ENCODE results near the gene UTS2B.

The UTS2B gene

GRCh38 chr3:191259486-191259885 is 70.8 kb downstream of the UTS2B start:
- Histone ChIP-seq H3K36me3 (ENCODE audit: control insufficient read depth in 2 of 2, insufficient read depth in 1 of 2, low read length in 2 of 2) (no peaks in the 10 kb centered on the region), H3K4me1 (ENCODE audit: control insufficient read depth, insufficient read depth, low read length) (peaks cover 6% of the 10 kb centered on the region), H3K9me3 (ENCODE audit: control insufficient read depth, insufficient read depth, low read depth, low read length) (no peaks in the 10 kb centered on the region), H3K27ac (ENCODE audit: extremely low read depth, low read depth, low read length) (no peak overlapping the region), H3K4me3 (ENCODE audit: low read depth, low read length) (no peak overlapping the region)
- TF ChIP-seq, protein P1, sequence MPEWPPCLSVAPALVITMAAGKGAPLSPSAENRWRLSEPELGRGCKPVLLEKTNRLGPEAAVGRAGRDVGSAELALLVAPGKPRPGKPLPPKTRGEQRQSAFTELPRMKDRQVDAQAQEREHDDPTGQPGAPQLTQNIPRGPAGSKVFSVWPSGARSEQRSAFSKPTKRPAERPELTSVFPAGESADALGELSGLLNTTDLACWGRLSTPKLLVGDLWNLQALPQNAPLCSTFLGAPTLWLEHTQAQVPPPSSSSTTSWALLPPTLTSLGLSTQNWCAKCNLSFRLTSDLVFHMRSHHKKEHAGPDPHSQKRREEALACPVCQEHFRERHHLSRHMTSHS (tag by site-specific recombination; IDR thresholded peaks at IDR 0.05) = no peak
- TF ChIP-seq ZFP41 (tag by site-specific recombination; IDR thresholded peaks at IDR 0.05; ENCODE audit: borderline replicate concordance) (no peak), ZNF169 (tag by site-specific recombination; IDR thresholded peaks at IDR 0.05) (no peak), ZBTB21 (tag by site-specific recombination; IDR thresholded peaks at IDR 0.05) (no peak), SCRT1 (tag by site-specific recombination; IDR thresholded peaks at IDR 0.05; ENCODE audit: borderline replicate concordance) (no peak), ZNF530 (tag by site-specific recombination; IDR thresholded peaks at IDR 0.05; ENCODE audit: low read depth) (no peak), OVOL3 (tag by site-specific recombination; IDR thresholded peaks at IDR 0.05) (no peak), FEZF1 (tag by site-specific recombination; IDR thresholded peaks at IDR 0.05) (no peak), ZNF174 (tag by site-specific recombination; IDR thresholded peaks at IDR 0.05) (no peak), MZF1 (tag by site-specific recombination; IDR thresholded peaks at IDR 0.05; ENCODE audit: borderline replicate concordance) (no peak), ZNF791 (tag by site-specific recombination; IDR thresholded peaks at IDR 0.05) (no peak), ZBTB1 (tag by site-specific recombination; IDR thresholded peaks at IDR 0.05) (no peak), REST (tag by site-specific recombination; IDR thresholded peaks at IDR 0.05) (no peak), ZNF664 (tag by site-specific recombination; IDR thresholded peaks at IDR 0.05) (no peak), HOXC10 (CRISPR knock-in tag; IDR thresholded peaks at IDR 0.05) (no peak)
- TF ChIP-seq, protein P2, sequence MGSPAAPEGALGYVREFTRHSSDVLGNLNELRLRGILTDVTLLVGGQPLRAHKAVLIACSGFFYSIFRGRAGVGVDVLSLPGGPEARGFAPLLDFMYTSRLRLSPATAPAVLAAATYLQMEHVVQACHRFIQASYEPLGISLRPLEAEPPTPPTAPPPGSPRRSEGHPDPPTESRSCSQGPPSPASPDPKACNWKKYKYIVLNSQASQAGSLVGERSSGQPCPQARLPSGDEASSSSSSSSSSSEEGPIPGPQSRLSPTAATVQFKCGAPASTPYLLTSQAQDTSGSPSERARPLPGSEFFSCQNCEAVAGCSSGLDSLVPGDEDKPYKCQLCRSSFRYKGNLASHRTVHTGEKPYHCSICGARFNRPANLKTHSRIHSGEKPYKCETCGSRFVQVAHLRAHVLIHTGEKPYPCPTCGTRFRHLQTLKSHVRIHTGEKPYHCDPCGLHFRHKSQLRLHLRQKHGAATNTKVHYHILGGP (tag by site-specific recombination; IDR thresholded peaks at IDR 0.05) = no peak
- TF ChIP-seq, protein P3, sequence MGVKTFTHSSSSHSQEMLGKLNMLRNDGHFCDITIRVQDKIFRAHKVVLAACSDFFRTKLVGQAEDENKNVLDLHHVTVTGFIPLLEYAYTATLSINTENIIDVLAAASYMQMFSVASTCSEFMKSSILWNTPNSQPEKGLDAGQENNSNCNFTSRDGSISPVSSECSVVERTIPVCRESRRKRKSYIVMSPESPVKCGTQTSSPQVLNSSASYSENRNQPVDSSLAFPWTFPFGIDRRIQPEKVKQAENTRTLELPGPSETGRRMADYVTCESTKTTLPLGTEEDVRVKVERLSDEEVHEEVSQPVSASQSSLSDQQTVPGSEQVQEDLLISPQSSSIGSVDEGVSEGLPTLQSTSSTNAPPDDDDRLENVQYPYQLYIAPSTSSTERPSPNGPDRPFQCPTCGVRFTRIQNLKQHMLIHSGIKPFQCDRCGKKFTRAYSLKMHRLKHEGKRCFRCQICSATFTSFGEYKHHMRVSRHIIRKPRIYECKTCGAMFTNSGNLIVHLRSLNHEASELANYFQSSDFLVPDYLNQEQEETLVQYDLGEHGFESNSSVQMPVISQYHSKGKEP (tag by site-specific recombination; IDR thresholded peaks at IDR 0.05) = no peak
- TF ChIP-seq, protein P4, sequence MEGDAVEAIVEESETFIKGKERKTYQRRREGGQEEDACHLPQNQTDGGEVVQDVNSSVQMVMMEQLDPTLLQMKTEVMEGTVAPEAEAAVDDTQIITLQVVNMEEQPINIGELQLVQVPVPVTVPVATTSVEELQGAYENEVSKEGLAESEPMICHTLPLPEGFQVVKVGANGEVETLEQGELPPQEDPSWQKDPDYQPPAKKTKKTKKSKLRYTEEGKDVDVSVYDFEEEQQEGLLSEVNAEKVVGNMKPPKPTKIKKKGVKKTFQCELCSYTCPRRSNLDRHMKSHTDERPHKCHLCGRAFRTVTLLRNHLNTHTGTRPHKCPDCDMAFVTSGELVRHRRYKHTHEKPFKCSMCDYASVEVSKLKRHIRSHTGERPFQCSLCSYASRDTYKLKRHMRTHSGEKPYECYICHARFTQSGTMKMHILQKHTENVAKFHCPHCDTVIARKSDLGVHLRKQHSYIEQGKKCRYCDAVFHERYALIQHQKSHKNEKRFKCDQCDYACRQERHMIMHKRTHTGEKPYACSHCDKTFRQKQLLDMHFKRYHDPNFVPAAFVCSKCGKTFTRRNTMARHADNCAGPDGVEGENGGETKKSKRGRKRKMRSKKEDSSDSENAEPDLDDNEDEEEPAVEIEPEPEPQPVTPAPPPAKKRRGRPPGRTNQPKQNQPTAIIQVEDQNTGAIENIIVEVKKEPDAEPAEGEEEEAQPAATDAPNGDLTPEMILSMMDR (tag by site-specific recombination; IDR thresholded peaks at IDR 0.05) = no peak
- ChIA-PET POLR2A (no interaction called here), CTCF (no interaction called here)

All from HEK293 (cell line).